IMR-90 (cell line): Measurements from ENCODE around the gene PPM1H. TPM values are rescaled to one million over a fixed set of nuclear protein-coding genes. Genes with fewer than 3 reads are reported as not detected.

Source experiments
- ATAC-seq: fragments of 200-7000 bp; cut with Tn5 transposase; 2 replicates; pipeline ENCODE4 v1.9.1; 2020; ENCODE audit warnings: low read depth, mild to moderate bottlenecking, moderate library complexity
- BruUV-seq: library from RNA; stranded (reverse); fragments of 400-500 nt; replicated peaks from 2 replicates; lab custom pipeline; 2021; lab: Mats Ljungman, UMichigan
- CTCF ChIA-PET: fragments of 300-600 bp; formaldehyde crosslinking; extraction: SDS; loops from one replicate; lab custom pipeline; 2021; ENCODE audit warnings: antibody characterized with exemption; lab: Yijun Ruan, JAX
- POLR2A ChIA-PET: fragments of 300-600 bp; sonication (Branson Sonifier 250); formaldehyde crosslinking; loops from one replicate; lab custom pipeline; 2022; ENCODE audit warnings: antibody characterized with exemption; ENCODE audit not compliant: unreplicated experiment; lab: Charles Lee
- DNase-seq: peaks from one replicate; pipeline ENCODE4 v3.0.0; 2013
- H2AFZ ChIP-seq: replicated peaks from 2 replicates; pipeline ENCODE3; 2013; ENCODE audit warnings: low read length, mild to moderate bottlenecking; ENCODE audit not compliant: poor library complexity
- H2AK5ac ChIP-seq: 2 replicates; pipeline ENCODE4 v1.6.1; 2013; ENCODE audit warnings: low read depth, low read length, inconsistent platforms
- H2AK9ac ChIP-seq: replicated peaks from 2 replicates; pipeline ENCODE3; 2013; ENCODE audit warnings: mild to moderate bottlenecking, low read depth, low read length, moderate library complexity; ENCODE audit not compliant: poor library complexity
- H2BK120ac ChIP-seq: 2 replicates; pipeline ENCODE4 v1.6.1; 2013; ENCODE audit warnings: low read depth, low read length, inconsistent platforms
- H2BK15ac ChIP-seq: 3 replicates; pipeline ENCODE4 v1.6.1; 2013; ENCODE audit warnings: low read depth, low read length, inconsistent platforms
- H2BK20ac ChIP-seq: 2 replicates; pipeline ENCODE4 v1.6.1; 2013; ENCODE audit warnings: low read depth, mild to moderate bottlenecking, inconsistent platforms, low read length, moderate library complexity
- H2BK5ac ChIP-seq: 2 replicates; pipeline ENCODE4 v1.6.1; 2013; ENCODE audit warnings: mild to moderate bottlenecking, low read depth, low read length, inconsistent platforms; ENCODE audit not compliant: poor library complexity, severe bottlenecking
- H3K14ac ChIP-seq: replicated peaks from 2 replicates; pipeline ENCODE4 v1.6.1; 2013; ENCODE audit warnings: low read depth, low read length, inconsistent platforms
- H3K18ac ChIP-seq: 2 replicates; pipeline ENCODE4 v1.6.1; 2013; ENCODE audit warnings: low read depth, low read length, control low read depth
- H3K23ac ChIP-seq: 2 replicates; pipeline ENCODE4 v1.6.1; 2013; ENCODE audit warnings: low read depth, low read length, inconsistent platforms
- H3K27ac ChIP-seq: 2 replicates; pipeline ENCODE4 v1.5.1; 2013; ENCODE audit warnings: mild to moderate bottlenecking, control low read depth, low read length; ENCODE audit not compliant: insufficient read depth
- H3K27me3 ChIP-seq: 2 replicates; pipeline ENCODE4 v1.6.1; 2013; ENCODE audit warnings: low read length; ENCODE audit not compliant: control insufficient read depth, insufficient read depth
- H3K36me3 ChIP-seq: 2 replicates; pipeline ENCODE4 v1.6.1; 2013; ENCODE audit warnings: low read length, mixed read lengths; ENCODE audit not compliant: control insufficient read depth, insufficient read depth
- H3K4ac ChIP-seq: 2 replicates; pipeline ENCODE4 v1.6.1; 2013; ENCODE audit warnings: low read depth, low read length, inconsistent platforms
- H3K4me1 ChIP-seq: 2 replicates; pipeline ENCODE4 v1.6.1; 2013; ENCODE audit warnings: low read length, mixed read lengths; ENCODE audit not compliant: control insufficient read depth, insufficient read depth
- H3K4me2 ChIP-seq: 2 replicates; pipeline ENCODE4 v1.6.1; 2013; ENCODE audit warnings: low read depth, mild to moderate bottlenecking, control low read depth, low read length, moderate library complexity
- H3K4me3 ChIP-seq: 2 replicates; pipeline ENCODE4 v1.5.1; 2013; ENCODE audit warnings: low read depth, mild to moderate bottlenecking, control low read depth, low read length, moderate library complexity; ENCODE audit not compliant: insufficient read depth
- H3K56ac ChIP-seq: 2 replicates; pipeline ENCODE4 v1.6.1; 2013; ENCODE audit warnings: low read length, inconsistent platforms; ENCODE audit not compliant: insufficient read depth; ENCODE audit errors: extremely low read depth
- H3K79me1 ChIP-seq, 2 experiments: 2 replicates each; pipeline ENCODE4 v1.6.1; 2013; ENCODE audit warnings: low read length in 2 of 2, inconsistent platforms in 1 of 2, low read depth in 1 of 2
- H3K9ac ChIP-seq: 2 replicates; pipeline ENCODE4 v1.6.1; 2013; ENCODE audit warnings: low read depth, low read length, control low read depth
- H3K9me1 ChIP-seq: 2 replicates; pipeline ENCODE4 v1.6.1; 2013; ENCODE audit warnings: low read length, inconsistent platforms; ENCODE audit not compliant: insufficient read depth
- H3K9me3 ChIP-seq: 2 replicates; pipeline ENCODE4 v1.6.1; 2013; ENCODE audit warnings: low read length; ENCODE audit not compliant: control insufficient read depth, insufficient read depth
- H4K20me1 ChIP-seq: 2 replicates; pipeline ENCODE4 v1.6.1; 2013; ENCODE audit warnings: low read length, inconsistent platforms; ENCODE audit not compliant: insufficient read depth
- H4K5ac ChIP-seq: 2 replicates; pipeline ENCODE4 v1.6.1; 2013; ENCODE audit warnings: mild to moderate bottlenecking, low read depth, low read length, control low read depth
- H4K8ac ChIP-seq, 2 experiments: 2 replicates each; pipeline ENCODE4 v1.6.1; 2013; ENCODE audit warnings: low read depth in 2 of 2, low read length in 2 of 2, control low read depth in 1 of 2, inconsistent platforms in 1 of 2
- H4K91ac ChIP-seq: 2 replicates; pipeline ENCODE4 v1.6.1; 2013; ENCODE audit warnings: low read depth, low read length, inconsistent platforms; ENCODE audit not compliant: insufficient read depth
- BHLHE40 ChIP-seq: fragments of 150-350 bp; IDR thresholded peaks from 2 replicates; pipeline ENCODE4 v1.6.1; 2016; ENCODE audit warnings: mild to moderate bottlenecking, low read depth, low read length
- CHD1 ChIP-seq: IDR thresholded peaks from 2 replicates; pipeline ENCODE4 v1.6.1; 2012; ENCODE audit warnings: low read depth, low read length, improper control_type of control experiment
- FOS ChIP-seq: fragments of 150-350 bp; IDR thresholded peaks from 2 replicates; pipeline ENCODE4 v1.6.1; 2016; ENCODE audit warnings: low read depth, low read length
- MAFK ChIP-seq: IDR thresholded peaks from 2 replicates; pipeline ENCODE4 v1.6.1; 2012; ENCODE audit warnings: low read depth, low read length, improper control_type of control experiment
- MAZ ChIP-seq: IDR thresholded peaks from 2 replicates; pipeline ENCODE4 v1.6.1; 2012; ENCODE audit warnings: low read depth, mild to moderate bottlenecking, low read length, improper control_type of control experiment, moderate library complexity, borderline replicate concordance
- MXI1 ChIP-seq: IDR thresholded peaks from 2 replicates; pipeline ENCODE4 v1.6.1; 2012; ENCODE audit warnings: low read depth, mild to moderate bottlenecking, low read length, moderate library complexity, borderline replicate concordance
- NFE2L2 ChIP-seq: fragments of 150-350 bp; IDR thresholded peaks from 2 replicates; pipeline ENCODE4 v1.6.1; 2016; ENCODE audit warnings: low read depth, mild to moderate bottlenecking, low read length
- POLR2A ChIP-seq: IDR thresholded peaks from 2 replicates; pipeline ENCODE4 v1.6.1; 2012; ENCODE audit warnings: mild to moderate bottlenecking, low read depth, low read length
- RAD21 ChIP-seq: IDR thresholded peaks from 2 replicates; pipeline ENCODE4 v1.6.1; 2012; ENCODE audit warnings: low read length, improper control_type of control experiment
- RFX5 ChIP-seq: IDR thresholded peaks from 2 replicates; pipeline ENCODE4 v1.8.0; 2012; ENCODE audit warnings: low read depth, mild to moderate bottlenecking, low read length, moderate library complexity
- WGBS, 2 experiments: methylation state at CpG; one replicate each; pipeline versions ENCODE4 v1.1.5 to v1.1.7; 2013; ENCODE audit warnings: missing lambda C conversion rate in 2 of 2; ENCODE audit not compliant: insufficient read length in 1 of 2; ENCODE audit errors: extremely low coverage in 2 of 2; 5-methylcytosine and 5-hydroxymethylcytosine counted together
- dilution Hi-C: fragments of 300-500 bp; cut with HindIII; formaldehyde crosslinking; loops from one replicate; pipeline ENCODE4 v1.14.3; 2018; ENCODE audit warnings: low sequenced_read_pairs; ENCODE audit not compliant: unreplicated experiment
- in situ Hi-C: fragments of 300-500 bp; cut with MboI; formaldehyde crosslinking; loops from 3 replicates; pipeline ENCODE4 v1.14.3; 2019; ENCODE audit warnings: low sequenced_read_pairs, inconsistent platforms, mixed read lengths
- intact Hi-C: fragments of 100-400 bp; cut with micrococcal nuclease; formaldehyde crosslinking; loops from 2 replicates; pipeline ENCODE4 v1.10.0; 2022
- polyA plus RNA-seq, 3 experiments: library from polyadenylated mRNA; depleted of rRNA; stranded (reverse); fragments of >200 nt; gene quantifications; 2 replicates each; pipeline ENCODE4 v1.2.3, GENCODE V29; 2012; ENCODE audit warnings: low replicate concordance in 1 of 3
- total RNA-seq: library from RNA; depleted of rRNA; stranded (reverse); fragments of >200 nt; gene quantifications from 2 replicates; pipeline ENCODE4 v1.2.3, GENCODE V29; 2012
- TF ChIP-seq, protein P1 (sequence below): fragments of 150-350 bp; IDR thresholded peaks from 2 replicates; pipeline ENCODE4 v1.6.1; 2017; ENCODE audit warnings: mild to moderate bottlenecking, antibody characterized with exemption, low read length, low read depth
- TF ChIP-seq, protein P2 (sequence below): conservative IDR thresholded peaks from 2 replicates; pipeline ENCODE4 v1.5.1; 2012; ENCODE audit warnings: mild to moderate bottlenecking, low read depth, low read length, improper control_type of control experiment
- TF ChIP-seq, protein P3 (sequence below): fragments of 150-350 bp; IDR thresholded peaks from 2 replicates; pipeline ENCODE4 v1.6.1; 2016; ENCODE audit warnings: low read depth, mild to moderate bottlenecking, low read length, moderate library complexity, borderline replicate concordance

The PPM1H gene
- total and polyA plus RNA-seq, 2 of the 4 experiments (the other 2 are of a cell fraction): 0.14 to 0.18 TPM

DNA sequence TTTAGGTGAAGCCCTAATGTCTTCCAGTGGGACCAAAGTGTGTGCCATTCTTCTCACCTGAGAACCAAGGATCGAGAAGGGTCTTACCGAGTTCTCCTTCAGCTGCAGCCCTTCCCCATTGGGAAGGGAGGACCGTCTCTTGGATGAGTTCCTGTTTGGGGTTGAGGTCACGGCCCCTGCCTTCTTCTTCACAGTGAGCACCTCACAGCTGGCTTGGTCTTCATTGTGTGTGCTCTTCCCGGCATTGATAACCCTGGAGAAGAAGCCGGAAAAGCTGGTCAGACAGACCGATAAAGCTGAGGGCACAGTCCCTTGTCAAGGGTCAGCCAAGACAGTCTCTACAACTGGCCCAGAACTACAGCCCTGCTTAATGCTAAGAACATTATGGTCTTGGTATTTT lies 102.9 kb downstream of the PPM1H start:
- no peak overlapping the region for H3K14ac ChIP-seq
- intact Hi-C loops: no loop called here
- CTCF ChIA-PET: interaction anchor here (1.1 kb wide), 1 partner anchor 237 kb away, joined by 3 read pairs; no protein-coding TSS in a partner anchor

More for the DNA sequence above, 102.9 kb downstream of the PPM1H start:
- Histone ChIP-seq H3K4me1 (no peaks in the 10 kb centered on the region), H2AK9ac (no peak overlapping the region), H3K4me3 (no peak overlapping the region), H4K91ac (no peak overlapping the region), H3K36me3 (no peaks in the 10 kb centered on the region), H4K5ac (no peak overlapping the region), H3K9me1 (no peaks in the 10 kb centered on the region), H4K8ac (no peak overlapping the region), H2BK20ac (no peak overlapping the region), H3K18ac (no peak overlapping the region), H3K4ac (no peak overlapping the region), H2BK5ac (no peak overlapping the region), H3K27me3 (peaks cover 13% of the 10 kb centered on the region), H3K9ac (no peak overlapping the region), H2AK5ac (no peak overlapping the region), H2BK15ac (no peak overlapping the region), H3K4me2 (no peak overlapping the region), H3K9me3 (no peaks in the 10 kb centered on the region), H3K56ac (no peak overlapping the region), H4K20me1 (no peaks in the 10 kb centered on the region), H3K23ac (no peak overlapping the region), H2AFZ (no peak overlapping the region), H2BK120ac (no peak overlapping the region), H3K79me1 (no peaks in the 10 kb centered on the region), H3K27ac (no peak overlapping the region)
- ATAC-seq: no peak
- no TSS peak for BruUV-seq
- DNase-seq: no peak
- WGBS, 2 experiments: no CpG with 5 or more reads among the region's 7 CpGs
- POLR2A ChIA-PET: no interaction called here
- in situ Hi-C loops: no loop called here
- dilution Hi-C loops: no loop called here
- TF ChIP-seq CHD1 (no peak), MAFK (no peak), MXI1 (no peak), FOS (no peak), NFE2L2 (no peak), POLR2A (no peak), RAD21 (no peak), BHLHE40 (no peak), RFX5 (no peak), MAZ (no peak)
- TF ChIP-seq, protein P1, sequence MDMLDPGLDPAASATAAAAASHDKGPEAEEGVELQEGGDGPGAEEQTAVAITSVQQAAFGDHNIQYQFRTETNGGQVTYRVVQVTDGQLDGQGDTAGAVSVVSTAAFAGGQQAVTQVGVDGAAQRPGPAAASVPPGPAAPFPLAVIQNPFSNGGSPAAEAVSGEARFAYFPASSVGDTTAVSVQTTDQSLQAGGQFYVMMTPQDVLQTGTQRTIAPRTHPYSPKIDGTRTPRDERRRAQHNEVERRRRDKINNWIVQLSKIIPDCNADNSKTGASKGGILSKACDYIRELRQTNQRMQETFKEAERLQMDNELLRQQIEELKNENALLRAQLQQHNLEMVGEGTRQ: no peak
- TF ChIP-seq, protein P2, sequence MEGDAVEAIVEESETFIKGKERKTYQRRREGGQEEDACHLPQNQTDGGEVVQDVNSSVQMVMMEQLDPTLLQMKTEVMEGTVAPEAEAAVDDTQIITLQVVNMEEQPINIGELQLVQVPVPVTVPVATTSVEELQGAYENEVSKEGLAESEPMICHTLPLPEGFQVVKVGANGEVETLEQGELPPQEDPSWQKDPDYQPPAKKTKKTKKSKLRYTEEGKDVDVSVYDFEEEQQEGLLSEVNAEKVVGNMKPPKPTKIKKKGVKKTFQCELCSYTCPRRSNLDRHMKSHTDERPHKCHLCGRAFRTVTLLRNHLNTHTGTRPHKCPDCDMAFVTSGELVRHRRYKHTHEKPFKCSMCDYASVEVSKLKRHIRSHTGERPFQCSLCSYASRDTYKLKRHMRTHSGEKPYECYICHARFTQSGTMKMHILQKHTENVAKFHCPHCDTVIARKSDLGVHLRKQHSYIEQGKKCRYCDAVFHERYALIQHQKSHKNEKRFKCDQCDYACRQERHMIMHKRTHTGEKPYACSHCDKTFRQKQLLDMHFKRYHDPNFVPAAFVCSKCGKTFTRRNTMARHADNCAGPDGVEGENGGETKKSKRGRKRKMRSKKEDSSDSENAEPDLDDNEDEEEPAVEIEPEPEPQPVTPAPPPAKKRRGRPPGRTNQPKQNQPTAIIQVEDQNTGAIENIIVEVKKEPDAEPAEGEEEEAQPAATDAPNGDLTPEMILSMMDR: no peak
- TF ChIP-seq, protein P3, sequence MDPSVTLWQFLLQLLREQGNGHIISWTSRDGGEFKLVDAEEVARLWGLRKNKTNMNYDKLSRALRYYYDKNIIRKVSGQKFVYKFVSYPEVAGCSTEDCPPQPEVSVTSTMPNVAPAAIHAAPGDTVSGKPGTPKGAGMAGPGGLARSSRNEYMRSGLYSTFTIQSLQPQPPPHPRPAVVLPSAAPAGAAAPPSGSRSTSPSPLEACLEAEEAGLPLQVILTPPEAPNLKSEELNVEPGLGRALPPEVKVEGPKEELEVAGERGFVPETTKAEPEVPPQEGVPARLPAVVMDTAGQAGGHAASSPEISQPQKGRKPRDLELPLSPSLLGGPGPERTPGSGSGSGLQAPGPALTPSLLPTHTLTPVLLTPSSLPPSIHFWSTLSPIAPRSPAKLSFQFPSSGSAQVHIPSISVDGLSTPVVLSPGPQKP: no peak
